Femur (tissue), 1 donor: Measurements from ENCODE around the gene ZNF621.
A peak's percentile ranks its signal among the peaks of the same experiment; 100 is the strongest.
"Not testable (repeated sequence)": the region's sequence is repeated elsewhere in the genome, so short reads cannot be mapped to it uniquely, and the experiment has no call there.

Experiments used
- DNase-seq: peaks from one replicate; pipeline ENCODE4 v3.0.0-alpha.2; 2017

Gene ZNF621

GRCh38 chr3:40546816-40547215, 22.1 kb downstream of the ZNF621 start:
- peak; percentile 29 for DNase-seq

- no peak for DNase-seq
These were observed 25.4 kb downstream of the ZNF621 start for GRCh38 chr3:40550167-40550566.

GRCh38 chr3:40557575-40558161, 32.9 kb downstream of the ZNF621 start:
- no peak for DNase-seq

GRCh38 chr3:40562482-40562881, 37.7 kb downstream of the ZNF621 start:
- not testable (repeated sequence) for DNase-seq

GRCh38 chr3:40565629-40566028, 40.9 kb downstream of the ZNF621 start:
- DNase-seq = not testable (repeated sequence)

- no peak for DNase-seq
These were observed 41.9 kb downstream of the ZNF621 start for GRCh38 chr3:40566694-40567093.

- DNase-seq = no peak
These were observed 47.8 kb downstream of the ZNF621 start for GRCh38 chr3:40572588-40572987.

GRCh38 chr3:40574050-40574449, 49.3 kb downstream of the ZNF621 start:
- DNase-seq = no peak

GRCh38 chr3:40574661-40575060, 49.9 kb downstream of the ZNF621 start:
- peak; percentile 39 for DNase-seq

GRCh38 chr3:40576396-40576795, 51.6 kb downstream of the ZNF621 start:
- DNase-seq = no peak

- DNase-seq = peak; percentile 84
These were observed 55.8 kb downstream of the ZNF621 start for GRCh38 chr3:40580494-40581091.

GRCh38 chr3:40581166-40581565, 56.4 kb downstream of the ZNF621 start:
- no peak for DNase-seq

GRCh38 chr3:40582401-40583027, 57.8 kb downstream of the ZNF621 start:
- DNase-seq = no peak

GRCh38 chr3:40583691-40584090, 58.9 kb downstream of the ZNF621 start:
- no peak for DNase-seq

- peak; percentile 94 for DNase-seq
These were observed 59.9 kb downstream of the ZNF621 start for GRCh38 chr3:40584625-40585189.

GRCh38 chr3:40585381-40586016, 60.7 kb downstream of the ZNF621 start:
- DNase-seq = no peak

- DNase-seq = no peak
These were observed 62.1 kb downstream of the ZNF621 start for GRCh38 chr3:40586901-40587300.

GRCh38 chr3:40588406-40588805, 63.6 kb downstream of the ZNF621 start:
- no peak for DNase-seq
